Peyer's patch (tissue), 4 donors: ENCODE data around the gene ATG5.

ENCODE experiments used
- POLR2A ChIP-seq, 2 donors: fragments of 450-650 bp; IDR thresholded peaks; one replicate each; pipeline ENCODE4 v1.5.1; 2017; ENCODE audit warnings: antibody characterized with exemption in 2 of 2, mild to moderate bottlenecking in 2 of 2, moderate library complexity in 2 of 2
- TF ChIP-seq, protein P1 (sequence below), 6 experiments: fragments of 450-650 bp in 4 of 6; fragments of 200-600 bp in 2 of 6; sonication (generic) in 1 of 6; IDR thresholded peaks; one replicate each; pipeline ENCODE4 v1.5.1; 2017 to 2019; ENCODE audit warnings: antibody characterized with exemption in 6 of 6, mild to moderate bottlenecking in 3 of 6, moderate library complexity in 1 of 6

DNA sequence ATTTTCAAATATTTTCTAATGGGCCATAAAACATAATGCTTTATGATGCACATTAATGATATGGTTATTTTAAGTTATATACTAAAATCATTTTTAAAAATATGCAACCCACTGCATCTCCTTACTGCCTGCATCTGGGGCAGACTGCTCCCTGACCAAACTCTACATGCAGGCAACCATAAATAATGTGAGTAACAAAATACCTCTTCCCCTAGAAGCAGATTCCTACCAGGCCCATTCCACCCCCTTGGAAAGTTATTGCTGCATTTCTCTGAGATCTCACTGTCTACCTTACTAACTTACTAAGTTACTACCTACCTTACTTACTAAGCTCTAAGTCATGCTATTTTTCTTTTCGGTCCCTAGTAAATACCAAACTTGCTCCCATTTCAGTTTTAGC is 71.8 kb downstream of the ATG5 start:
- TF ChIP-seq, protein P1, sequence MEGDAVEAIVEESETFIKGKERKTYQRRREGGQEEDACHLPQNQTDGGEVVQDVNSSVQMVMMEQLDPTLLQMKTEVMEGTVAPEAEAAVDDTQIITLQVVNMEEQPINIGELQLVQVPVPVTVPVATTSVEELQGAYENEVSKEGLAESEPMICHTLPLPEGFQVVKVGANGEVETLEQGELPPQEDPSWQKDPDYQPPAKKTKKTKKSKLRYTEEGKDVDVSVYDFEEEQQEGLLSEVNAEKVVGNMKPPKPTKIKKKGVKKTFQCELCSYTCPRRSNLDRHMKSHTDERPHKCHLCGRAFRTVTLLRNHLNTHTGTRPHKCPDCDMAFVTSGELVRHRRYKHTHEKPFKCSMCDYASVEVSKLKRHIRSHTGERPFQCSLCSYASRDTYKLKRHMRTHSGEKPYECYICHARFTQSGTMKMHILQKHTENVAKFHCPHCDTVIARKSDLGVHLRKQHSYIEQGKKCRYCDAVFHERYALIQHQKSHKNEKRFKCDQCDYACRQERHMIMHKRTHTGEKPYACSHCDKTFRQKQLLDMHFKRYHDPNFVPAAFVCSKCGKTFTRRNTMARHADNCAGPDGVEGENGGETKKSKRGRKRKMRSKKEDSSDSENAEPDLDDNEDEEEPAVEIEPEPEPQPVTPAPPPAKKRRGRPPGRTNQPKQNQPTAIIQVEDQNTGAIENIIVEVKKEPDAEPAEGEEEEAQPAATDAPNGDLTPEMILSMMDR (IDR thresholded peaks at IDR 0.05), result no peak
- no peak for TF ChIP-seq POLR2A (IDR thresholded peaks at IDR 0.05)
